ENCODE measurements around the gene LETM1. TPM values are rescaled to one million over a fixed set of nuclear protein-coding genes. Genes with fewer than 3 reads are reported as not detected.
A peak's percentile ranks its signal among the peaks of the same experiment; 100 is the strongest.

Gene LETM1
- total RNA-seq, 1 donor from 2014 or later, result 41.3 TPM

DNA sequence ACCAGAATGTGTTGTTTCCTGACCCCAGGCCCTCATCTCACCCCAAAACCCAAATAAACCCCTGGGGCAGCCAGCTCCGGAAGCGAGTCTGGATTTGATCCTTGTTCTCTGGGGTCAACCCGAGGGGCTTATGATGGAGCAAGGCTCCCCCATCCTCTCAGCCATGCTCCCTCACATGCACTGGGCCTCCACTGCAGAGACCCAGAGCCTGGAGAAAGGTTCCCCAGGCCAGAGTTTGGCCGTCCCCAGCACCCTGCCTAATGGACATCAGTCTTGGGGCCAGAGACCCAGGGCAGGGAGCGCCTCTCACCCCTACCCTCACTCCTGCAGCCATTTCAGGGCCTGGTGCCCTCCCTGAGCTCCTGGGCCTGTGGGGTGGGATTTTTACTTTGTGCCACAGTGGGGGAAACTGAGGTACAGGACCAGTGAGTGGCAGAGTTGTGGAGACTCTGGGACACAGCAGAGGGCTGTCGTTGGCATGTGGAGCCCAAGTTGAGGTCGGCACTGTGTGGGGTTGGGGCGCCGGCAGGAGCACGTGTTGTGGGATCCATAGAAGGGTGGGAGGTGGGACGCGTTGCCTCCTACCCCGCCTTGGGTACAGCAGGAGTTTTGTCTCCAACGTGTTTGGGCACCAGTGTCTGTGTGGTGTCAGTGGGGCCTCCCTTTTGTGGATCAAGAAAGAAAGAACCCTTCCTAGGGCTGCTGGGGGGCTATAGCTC lies 59.3 kb downstream of the LETM1 start:
- no peaks in the 10 kb centered on the region for H3K9me3 Mint-ChIP-seq (ENCODE audit: low read depth)
- peaks cover 3% of the 10 kb centered on the region for H3K27me3 Mint-ChIP-seq (ENCODE audit: low read depth)
- no peak overlapping the region for H3K4me3 Mint-ChIP-seq (ENCODE audit: unreplicated experiment)
- no peaks in the 10 kb centered on the region for H3K4me1 Mint-ChIP-seq (ENCODE audit: low read depth)
- no peaks in the 10 kb centered on the region for H3K36me3 Mint-ChIP-seq (ENCODE audit: low read depth)
- no peak for DNase-seq (ENCODE audit: low spot score)
- H3K27ac Mint-ChIP-seq (ENCODE audit: unreplicated experiment), result no peak overlapping the region
- TF ChIP-seq CTCF (IDR thresholded peaks at IDR 0.05), result no peak

- Mint-ChIP-seq H3K4me3 (ENCODE audit: unreplicated experiment) (no peak overlapping the region), H3K27me3 (ENCODE audit: low read depth) (peaks cover 3% of the 10 kb centered on the region), H3K4me1 (ENCODE audit: low read depth) (no peaks in the 10 kb centered on the region), H3K27ac (ENCODE audit: unreplicated experiment) (no peak overlapping the region), H3K9me3 (ENCODE audit: low read depth) (no peaks in the 10 kb centered on the region), H3K36me3 (ENCODE audit: low read depth) (no peaks in the 10 kb centered on the region)
- no peak for TF ChIP-seq CTCF (IDR thresholded peaks at IDR 0.05)
- no peak for DNase-seq (ENCODE audit: low spot score)
These were observed 60.4 kb downstream of the LETM1 start for GRCh38 chr4:1795299-1796195.

GRCh38 chr4:1794809-1795298 lies 61.1 kb downstream of the LETM1 start:
- Mint-ChIP-seq H3K9me3 (ENCODE audit: low read depth) (no peaks in the 10 kb centered on the region), H3K27ac (ENCODE audit: unreplicated experiment) (no peak overlapping the region), H3K4me3 (ENCODE audit: unreplicated experiment) (no peak overlapping the region), H3K36me3 (ENCODE audit: low read depth) (no peaks in the 10 kb centered on the region), H3K4me1 (ENCODE audit: low read depth) (no peaks in the 10 kb centered on the region), H3K27me3 (ENCODE audit: low read depth) (peaks cover 3% of the 10 kb centered on the region)
- no peak for TF ChIP-seq CTCF (IDR thresholded peaks at IDR 0.05)
- DNase-seq (ENCODE audit: low spot score), result no peak

- H3K36me3 Mint-ChIP-seq (ENCODE audit: low read depth), result no peaks in the 10 kb centered on the region
- no peak for TF ChIP-seq CTCF (IDR thresholded peaks at IDR 0.05)
- H3K4me3 Mint-ChIP-seq (ENCODE audit: unreplicated experiment), result peak overlapping the region; percentile 28
- no peak overlapping the region for H3K27ac Mint-ChIP-seq (ENCODE audit: unreplicated experiment)
- H3K9me3 Mint-ChIP-seq (ENCODE audit: low read depth), result no peaks in the 10 kb centered on the region
- H3K27me3 Mint-ChIP-seq (ENCODE audit: low read depth), result peaks cover 3% of the 10 kb centered on the region
- no peak for DNase-seq (ENCODE audit: low spot score)
- no peaks in the 10 kb centered on the region for H3K4me1 Mint-ChIP-seq (ENCODE audit: low read depth)
These were observed 61.8 kb downstream of the LETM1 start for GRCh38 chr4:1793940-1794808.

- no peak for TF ChIP-seq CTCF (IDR thresholded peaks at IDR 0.05)
- Mint-ChIP-seq H3K4me3 (ENCODE audit: unreplicated experiment) (no peak overlapping the region), H3K27me3 (ENCODE audit: low read depth) (peaks cover 3% of the 10 kb centered on the region), H3K4me1 (ENCODE audit: low read depth) (no peaks in the 10 kb centered on the region), H3K36me3 (ENCODE audit: low read depth) (no peaks in the 10 kb centered on the region), H3K27ac (ENCODE audit: unreplicated experiment) (no peak overlapping the region), H3K9me3 (ENCODE audit: low read depth) (no peaks in the 10 kb centered on the region)
- DNase-seq (ENCODE audit: low spot score), result no peak
These were observed 62.5 kb downstream of the LETM1 start for GRCh38 chr4:1793496-1793840.

Measured in chondrocyte (in vitro differentiated cells).